ENCODE measurements around the gene FEM1C. TPM values are rescaled to one million over a fixed set of nuclear protein-coding genes. Genes with fewer than 3 reads are reported as not detected.
"Not testable (repeated sequence)": the region's sequence is repeated elsewhere in the genome, so short reads cannot be mapped to it uniquely, and the experiment has no call there.

FEM1C gene
- total RNA-seq, 4 donors from 2014 or later = 17.3 to 31.9 (median 28.2) TPM

GRCh38 chr5:115480900-115481299, 63.7 kb downstream of the FEM1C start:
- H3K27me3 ChIP-seq = no peaks in the 10 kb centered on the region
- no peaks in the 10 kb centered on the region for H3K36me3 ChIP-seq
- H3K4me3 ChIP-seq = no peak overlapping the region
- TF ChIP-seq POLR2A (IDR thresholded peaks at IDR 0.05) = no peak
- TF ChIP-seq CTCF (IDR thresholded peaks at IDR 0.05) = no peak
- no peaks in the 10 kb centered on the region for H3K9me3 ChIP-seq
- H3K4me1 ChIP-seq = no peaks in the 10 kb centered on the region
- no peak for DNase-seq
- no peak overlapping the region for H3K27ac ChIP-seq

DNA sequence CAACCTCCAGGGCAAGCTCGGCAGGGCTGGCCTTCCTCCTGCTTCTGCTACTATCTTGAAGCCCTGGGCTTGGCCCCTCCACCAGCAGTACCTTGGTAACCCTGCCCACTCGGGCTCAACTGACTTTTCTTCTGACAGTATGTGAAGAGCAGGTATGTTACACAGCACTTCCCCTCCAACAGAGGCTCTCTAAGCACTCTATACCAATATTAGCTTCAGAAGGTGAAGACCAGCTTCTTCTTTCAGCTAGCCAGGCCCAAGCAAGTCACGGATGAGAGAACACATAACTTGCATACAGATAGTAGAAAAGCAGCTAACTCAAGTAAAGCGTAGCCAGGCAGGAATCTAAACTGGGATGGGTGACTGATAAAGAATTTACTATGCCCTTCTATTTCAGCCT, 64.3 kb downstream of the FEM1C start:
- no peak for TF ChIP-seq CTCF (IDR thresholded peaks at IDR 0.05)
- no peak for TF ChIP-seq POLR2A (IDR thresholded peaks at IDR 0.05)
- Histone ChIP-seq H3K27ac (no peak overlapping the region), H3K4me3 (no peak overlapping the region), H3K9me3 (no peaks in the 10 kb centered on the region), H3K4me1 (no peaks in the 10 kb centered on the region), H3K36me3 (no peaks in the 10 kb centered on the region), H3K27me3 (no peaks in the 10 kb centered on the region)
- DNase-seq = no peak

- H3K4me1 ChIP-seq, H3K27me3 ChIP-seq, H3K4me3 ChIP-seq, DNase-seq, H3K9me3 ChIP-seq, H3K36me3 ChIP-seq, H3K27ac ChIP-seq: not testable (repeated sequence)
Observed at GRCh38 chr5:115479166-115479873, 65.3 kb downstream of the FEM1C start.

GRCh38 chr5:115478281-115478680, 66.3 kb downstream of the FEM1C start:
- Histone ChIP-seq H3K27me3 (no peaks in the 10 kb centered on the region), H3K4me3 (no peak overlapping the region), H3K36me3 (no peaks in the 10 kb centered on the region), H3K4me1 (no peaks in the 10 kb centered on the region), H3K27ac (no peak overlapping the region), H3K9me3 (no peaks in the 10 kb centered on the region)
- TF ChIP-seq CTCF (IDR thresholded peaks at IDR 0.05) (no peak), POLR2A (IDR thresholded peaks at IDR 0.05) (no peak)
- no peak for DNase-seq

- no peak for DNase-seq
- TF ChIP-seq POLR2A (IDR thresholded peaks at IDR 0.05) (no peak), CTCF (IDR thresholded peaks at IDR 0.05) (no peak)
- Histone ChIP-seq H3K27me3 (no peaks in the 10 kb centered on the region), H3K9me3 (no peaks in the 10 kb centered on the region), H3K4me1 (no peaks in the 10 kb centered on the region), H3K4me3 (no peak overlapping the region), H3K27ac (no peak overlapping the region), H3K36me3 (no peaks in the 10 kb centered on the region)
Observed at GRCh38 chr5:115477581-115477980, 67.0 kb downstream of the FEM1C start.

GRCh38 chr5:115475788-115476187, 68.8 kb downstream of the FEM1C start:
- Histone ChIP-seq H3K9me3 (no peaks in the 10 kb centered on the region), H3K27ac (no peak overlapping the region), H3K27me3 (no peaks in the 10 kb centered on the region), H3K4me1 (no peaks in the 10 kb centered on the region), H3K4me3 (no peak overlapping the region), H3K36me3 (no peaks in the 10 kb centered on the region)
- no peak for DNase-seq
- TF ChIP-seq POLR2A (IDR thresholded peaks at IDR 0.05) (no peak), CTCF (IDR thresholded peaks at IDR 0.05) (no peak)
